SK-N-SH (cell line): Measurements from ENCODE around the gene KLF16. TPM values are rescaled to one million over a fixed set of nuclear protein-coding genes. Genes with fewer than 3 reads are reported as not detected.

Experiments
- CTCF ChIA-PET: fragments of 300-600, 350-600 bp; formaldehyde crosslinking; extraction: SDS; loops from one replicate; lab custom pipeline; 2021; lab: Yijun Ruan, JAX
- POLR2A ChIA-PET: fragments of 350-600 bp; sonication (Branson Sonifier 250); formaldehyde crosslinking; extraction: SDS; loops from one replicate; lab custom pipeline; 2020; ENCODE audit warnings: antibody characterized with exemption, inconsistent platforms; lab: Yijun Ruan, JAX
- DNase-seq: peaks from one replicate; pipeline ENCODE4 v3.0.0; 2012
- H2AFZ ChIP-seq: fragments of 200-600 bp; sonication (generic); 2 replicates; pipeline ENCODE4 v1.8.1; 2016; ENCODE audit warnings: antibody characterized with exemption, mild to moderate bottlenecking, low read depth
- H3F3A ChIP-seq: fragments of 200-600 bp; sonication (generic); replicated peaks from 2 replicates; pipeline ENCODE3; 2016; ENCODE audit warnings: antibody characterized with exemption, mild to moderate bottlenecking; ENCODE audit not compliant: insufficient read depth
- H3K27ac ChIP-seq, 2 experiments: fragments of 200-500 bp in 1 of 2; fragments of 200-600 bp in 1 of 2; sonication (Bioruptor generic) in 1 of 2; sonication (generic), shearing (Covaris generic) in 1 of 2; 2 replicates each; pipeline versions ENCODE4 v1.5.1 to v1.6.1; 2014 to 2016; ENCODE audit warnings: low read depth in 2 of 2, inconsistent platforms in 1 of 2, low read length in 1 of 2, mild to moderate bottlenecking in 1 of 2, mixed read lengths in 1 of 2
- H3K27me3 ChIP-seq: fragments of 200-600 bp; sonication (generic), shearing (Covaris generic); 2 replicates; pipeline ENCODE4 v1.6.1; 2016; ENCODE audit warnings: mixed run types; ENCODE audit not compliant: insufficient read depth
- H3K36me3 ChIP-seq, 2 experiments: fragments of 200-500 bp in 1 of 2; fragments of 200-600 bp in 1 of 2; sonication (Bioruptor generic) in 1 of 2; sonication (generic) in 1 of 2; replicated peaks in 1 of 2; 2 replicates each; pipeline versions ENCODE3 to v1.5.1; 2014 to 2016; ENCODE audit warnings: low read length in 1 of 2, mild to moderate bottlenecking in 1 of 2; ENCODE audit not compliant: insufficient read depth in 2 of 2, control insufficient read depth in 1 of 2
- H3K4me1 ChIP-seq, 2 experiments: fragments of 200-500 bp in 1 of 2; fragments of 200-600 bp in 1 of 2; sonication (Bioruptor generic) in 1 of 2; sonication (generic), shearing (Covaris generic) in 1 of 2; 2 replicates each; pipeline versions ENCODE4 v1.5.1 to v1.6.1; 2014 to 2016; ENCODE audit warnings: low read depth in 1 of 2, low read length in 1 of 2, mixed run types in 1 of 2; ENCODE audit not compliant: insufficient read depth in 2 of 2, control insufficient read depth in 1 of 2
- H3K4me2 ChIP-seq: fragments of 200-600 bp; sonication (generic), shearing (Covaris generic); 2 replicates; pipeline ENCODE4 v1.6.1; 2017; ENCODE audit warnings: mixed run types
- H3K4me3 ChIP-seq, 2 experiments: fragments of 200-500 bp in 1 of 2; fragments of 200-600 bp in 1 of 2; sonication (Bioruptor generic) in 1 of 2; sonication (generic), shearing (Covaris generic) in 1 of 2; 2 replicates each; pipeline versions ENCODE4 v1.5.1 to v1.8.1; 2014 to 2016; ENCODE audit warnings: low read depth in 2 of 2, inconsistent platforms in 1 of 2, low read length in 1 of 2, mild to moderate bottlenecking in 1 of 2, mixed read lengths in 1 of 2, moderate library complexity in 1 of 2
- H3K79me2 ChIP-seq: fragments of 200-600 bp; sonication (generic); 2 replicates; pipeline ENCODE4 v1.8.1; 2017; ENCODE audit warnings: mild to moderate bottlenecking; ENCODE audit not compliant: insufficient read depth
- H3K9ac ChIP-seq: fragments of 200-600 bp; sonication (generic); 2 replicates; pipeline ENCODE4 v1.6.1; 2017; ENCODE audit warnings: mixed run types
- H3K9me2 ChIP-seq: fragments of 200-600 bp; sonication (generic); 2 replicates; pipeline ENCODE4 v1.6.1; 2017; ENCODE audit warnings: mixed run types
- H3K9me3 ChIP-seq: fragments of 200-600 bp; sonication (generic); 2 replicates; pipeline ENCODE4 v1.6.1; 2017; ENCODE audit warnings: mixed run types, mild to moderate bottlenecking, moderate library complexity
- H4K20me1 ChIP-seq: fragments of 200-600 bp; sonication (generic); 2 replicates; pipeline ENCODE4 v1.6.1; 2017; ENCODE audit warnings: mild to moderate bottlenecking, mixed run types; ENCODE audit not compliant: insufficient read depth
- CHD2 ChIP-seq: fragments of 150-350 bp; IDR thresholded peaks from 2 replicates; pipeline ENCODE4 v1.6.1; 2018; ENCODE audit warnings: low read length; ENCODE audit not compliant: partially characterized antibody
- FOXJ3 ChIP-seq: sonication (generic); formaldehyde crosslinking; IDR thresholded peaks from 2 replicates; pipeline ENCODE4 v1.5.1; 2020; ENCODE audit warnings: mild to moderate bottlenecking, missing genetic modification reagents
- FOXM1 ChIP-seq: IDR thresholded peaks from 2 replicates; pipeline ENCODE4 v1.4.0; 2012; ENCODE audit warnings: low read depth, mild to moderate bottlenecking
- MEF2A ChIP-seq: IDR thresholded peaks from 2 replicates; pipeline ENCODE4 v1.4.0; 2012; ENCODE audit warnings: low read depth, borderline replicate concordance
- NFIC ChIP-seq: IDR thresholded peaks from 2 replicates; pipeline ENCODE4 v1.4.0; 2012; ENCODE audit warnings: borderline replicate concordance
- SIN3A ChIP-seq: IDR thresholded peaks from 2 replicates; pipeline ENCODE4 v1.6.1; 2012; ENCODE audit warnings: low read depth, mild to moderate bottlenecking, low read length, moderate library complexity, borderline replicate concordance
- TCF12 ChIP-seq: IDR thresholded peaks from 2 replicates; pipeline ENCODE4 v1.4.0; 2012
- WGBS: methylation state at CpG from one replicate; pipeline ENCODE4 v1.1.6; 2017; ENCODE audit warnings: low lambda C conversion rate; 5-methylcytosine and 5-hydroxymethylcytosine counted together
- polyA plus RNA-seq, 3 experiments: library from polyadenylated mRNA; depleted of rRNA; stranded (reverse); fragments of >200 nt; gene quantifications; 2 replicates each; pipeline ENCODE4 v1.2.3, GENCODE V29; 2012
- TF ChIP-seq, protein P1 (sequence below): IDR thresholded peaks from 2 replicates; pipeline ENCODE4 v1.4.0; 2012; ENCODE audit warnings: low read depth, borderline replicate concordance
- TF ChIP-seq, protein P2 (sequence below): fragments of 150-350 bp; IDR thresholded peaks from 2 replicates; pipeline ENCODE4 v1.6.1; 2017; ENCODE audit warnings: antibody characterized with exemption, low read length, low read depth, borderline replicate concordance
- TF ChIP-seq, protein P3 (sequence below): fragments of 150-350 bp; IDR thresholded peaks from 2 replicates; pipeline ENCODE4 v1.6.1; 2016; ENCODE audit warnings: mild to moderate bottlenecking, low read depth, low read length
- TF ChIP-seq, protein P4 (sequence below): IDR thresholded peaks from 2 replicates; pipeline ENCODE4 v1.4.0; 2012; ENCODE audit warnings: low read depth, borderline replicate concordance
- TF ChIP-seq, protein P5 (sequence below): IDR thresholded peaks from 2 replicates; pipeline ENCODE4; 2012
- TF ChIP-seq, protein P6 (sequence below): IDR thresholded peaks from 2 replicates; pipeline ENCODE4 v1.6.1; 2012; ENCODE audit warnings: mild to moderate bottlenecking, low read depth, low read length, moderate library complexity

The KLF16 gene
- polyA plus RNA-seq, 1 of the 3 experiments (the other 2 are of a cell fraction), result 16.1 TPM

DNA sequence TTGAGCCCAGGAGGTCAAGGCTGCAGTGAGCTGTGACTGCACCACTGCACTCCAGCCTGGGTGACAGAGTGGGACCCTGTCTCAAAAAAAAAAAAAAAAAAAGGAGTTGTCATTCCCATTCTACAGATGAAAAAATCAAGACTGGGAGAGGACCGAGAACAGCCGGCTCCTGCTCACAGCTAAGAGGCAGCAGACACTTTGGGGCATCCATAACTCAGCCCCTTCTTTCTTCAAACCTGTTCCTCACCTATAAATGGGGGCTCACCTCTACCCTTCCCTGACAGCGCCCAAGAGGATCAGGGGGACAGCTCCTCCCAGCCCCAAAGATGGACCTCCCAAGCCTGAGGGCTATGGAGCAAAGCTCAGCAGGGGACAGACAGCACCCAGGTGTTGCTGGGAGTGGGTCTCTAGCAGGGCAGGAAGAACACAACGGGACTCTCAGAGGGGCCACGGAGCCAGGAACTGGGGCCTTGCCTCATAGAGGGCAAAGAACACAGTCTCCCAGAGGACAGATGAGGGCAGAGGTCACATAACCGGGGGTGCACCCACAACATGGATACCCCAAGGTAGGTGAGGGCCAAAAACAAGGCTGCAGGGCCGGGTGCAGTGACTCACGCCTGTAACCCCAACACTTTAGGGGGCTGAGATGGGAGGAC lies 3.4 kb upstream of the KLF16 start:
- Histone ChIP-seq H3K27ac (no peak overlapping the region), H3K4me3 (no peak overlapping the region), H3K4me1 (peaks cover 3 to 7% of the 10 kb centered on the region in 2 experiments; a peak in 2 of 4 replicates), H3K4me2 (no peak overlapping the region), H3K36me3 (peaks cover 3% of the 10 kb centered on the region in 2 experiments), H3K27me3 (no peaks in the 10 kb centered on the region), H3F3A (peaks cover 13% of the 10 kb centered on the region), H4K20me1 (peaks cover 8% of the 10 kb centered on the region), H3K9ac (no peak overlapping the region), H2AFZ (no peak overlapping the region), H3K9me3 (no peaks in the 10 kb centered on the region), H3K9me2 (no peaks in the 10 kb centered on the region), H3K79me2 (peaks cover 64% of the 10 kb centered on the region)
- ChIA-PET POLR2A (interaction anchor here (0.6 to 1.3 kb wide), 2 partner anchors 8 to 917 kb away, joined by 3 read pairs; no protein-coding TSS in a partner anchor), CTCF (interaction anchor here (0.9 kb wide), 1 partner anchor 29 kb away, joined by 3 read pairs; no protein-coding TSS in a partner anchor)
- WGBS, result 97% methylated on average over 7 of the region's 8 CpGs
- DNase-seq, result no peak
- TF ChIP-seq, protein P1, sequence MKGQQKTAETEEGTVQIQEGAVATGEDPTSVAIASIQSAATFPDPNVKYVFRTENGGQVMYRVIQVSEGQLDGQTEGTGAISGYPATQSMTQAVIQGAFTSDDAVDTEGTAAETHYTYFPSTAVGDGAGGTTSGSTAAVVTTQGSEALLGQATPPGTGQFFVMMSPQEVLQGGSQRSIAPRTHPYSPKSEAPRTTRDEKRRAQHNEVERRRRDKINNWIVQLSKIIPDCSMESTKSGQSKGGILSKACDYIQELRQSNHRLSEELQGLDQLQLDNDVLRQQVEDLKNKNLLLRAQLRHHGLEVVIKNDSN, result no peak
- no peak for TF ChIP-seq FOXJ3 (CRISPR knock-in tag)
- no peak for TF ChIP-seq NFIC
- TF ChIP-seq, protein P2, sequence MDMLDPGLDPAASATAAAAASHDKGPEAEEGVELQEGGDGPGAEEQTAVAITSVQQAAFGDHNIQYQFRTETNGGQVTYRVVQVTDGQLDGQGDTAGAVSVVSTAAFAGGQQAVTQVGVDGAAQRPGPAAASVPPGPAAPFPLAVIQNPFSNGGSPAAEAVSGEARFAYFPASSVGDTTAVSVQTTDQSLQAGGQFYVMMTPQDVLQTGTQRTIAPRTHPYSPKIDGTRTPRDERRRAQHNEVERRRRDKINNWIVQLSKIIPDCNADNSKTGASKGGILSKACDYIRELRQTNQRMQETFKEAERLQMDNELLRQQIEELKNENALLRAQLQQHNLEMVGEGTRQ, result no peak
- TF ChIP-seq, protein P3, sequence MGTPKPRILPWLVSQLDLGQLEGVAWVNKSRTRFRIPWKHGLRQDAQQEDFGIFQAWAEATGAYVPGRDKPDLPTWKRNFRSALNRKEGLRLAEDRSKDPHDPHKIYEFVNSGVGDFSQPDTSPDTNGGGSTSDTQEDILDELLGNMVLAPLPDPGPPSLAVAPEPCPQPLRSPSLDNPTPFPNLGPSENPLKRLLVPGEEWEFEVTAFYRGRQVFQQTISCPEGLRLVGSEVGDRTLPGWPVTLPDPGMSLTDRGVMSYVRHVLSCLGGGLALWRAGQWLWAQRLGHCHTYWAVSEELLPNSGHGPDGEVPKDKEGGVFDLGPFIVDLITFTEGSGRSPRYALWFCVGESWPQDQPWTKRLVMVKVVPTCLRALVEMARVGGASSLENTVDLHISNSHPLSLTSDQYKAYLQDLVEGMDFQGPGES, result no peak
- no peak for TF ChIP-seq TCF12
- TF ChIP-seq CHD2, result no peak
- TF ChIP-seq, protein P4, sequence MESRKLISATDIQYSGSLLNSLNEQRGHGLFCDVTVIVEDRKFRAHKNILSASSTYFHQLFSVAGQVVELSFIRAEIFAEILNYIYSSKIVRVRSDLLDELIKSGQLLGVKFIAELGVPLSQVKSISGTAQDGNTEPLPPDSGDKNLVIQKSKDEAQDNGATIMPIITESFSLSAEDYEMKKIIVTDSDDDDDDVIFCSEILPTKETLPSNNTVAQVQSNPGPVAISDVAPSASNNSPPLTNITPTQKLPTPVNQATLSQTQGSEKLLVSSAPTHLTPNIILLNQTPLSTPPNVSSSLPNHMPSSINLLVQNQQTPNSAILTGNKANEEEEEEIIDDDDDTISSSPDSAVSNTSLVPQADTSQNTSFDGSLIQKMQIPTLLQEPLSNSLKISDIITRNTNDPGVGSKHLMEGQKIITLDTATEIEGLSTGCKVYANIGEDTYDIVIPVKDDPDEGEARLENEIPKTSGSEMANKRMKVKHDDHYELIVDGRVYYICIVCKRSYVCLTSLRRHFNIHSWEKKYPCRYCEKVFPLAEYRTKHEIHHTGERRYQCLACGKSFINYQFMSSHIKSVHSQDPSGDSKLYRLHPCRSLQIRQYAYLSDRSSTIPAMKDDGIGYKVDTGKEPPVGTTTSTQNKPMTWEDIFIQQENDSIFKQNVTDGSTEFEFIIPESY, result no peak
- TF ChIP-seq FOXM1, result no peak
- TF ChIP-seq SIN3A, result no peak
- TF ChIP-seq, protein P5, sequence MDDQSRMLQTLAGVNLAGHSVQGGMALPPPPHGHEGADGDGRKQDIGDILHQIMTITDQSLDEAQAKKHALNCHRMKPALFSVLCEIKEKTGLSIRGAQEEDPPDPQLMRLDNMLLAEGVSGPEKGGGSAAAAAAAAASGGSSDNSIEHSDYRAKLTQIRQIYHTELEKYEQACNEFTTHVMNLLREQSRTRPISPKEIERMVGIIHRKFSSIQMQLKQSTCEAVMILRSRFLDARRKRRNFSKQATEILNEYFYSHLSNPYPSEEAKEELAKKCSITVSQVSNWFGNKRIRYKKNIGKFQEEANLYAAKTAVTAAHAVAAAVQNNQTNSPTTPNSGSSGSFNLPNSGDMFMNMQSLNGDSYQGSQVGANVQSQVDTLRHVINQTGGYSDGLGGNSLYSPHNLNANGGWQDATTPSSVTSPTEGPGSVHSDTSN, result no peak
- TF ChIP-seq, protein P6, sequence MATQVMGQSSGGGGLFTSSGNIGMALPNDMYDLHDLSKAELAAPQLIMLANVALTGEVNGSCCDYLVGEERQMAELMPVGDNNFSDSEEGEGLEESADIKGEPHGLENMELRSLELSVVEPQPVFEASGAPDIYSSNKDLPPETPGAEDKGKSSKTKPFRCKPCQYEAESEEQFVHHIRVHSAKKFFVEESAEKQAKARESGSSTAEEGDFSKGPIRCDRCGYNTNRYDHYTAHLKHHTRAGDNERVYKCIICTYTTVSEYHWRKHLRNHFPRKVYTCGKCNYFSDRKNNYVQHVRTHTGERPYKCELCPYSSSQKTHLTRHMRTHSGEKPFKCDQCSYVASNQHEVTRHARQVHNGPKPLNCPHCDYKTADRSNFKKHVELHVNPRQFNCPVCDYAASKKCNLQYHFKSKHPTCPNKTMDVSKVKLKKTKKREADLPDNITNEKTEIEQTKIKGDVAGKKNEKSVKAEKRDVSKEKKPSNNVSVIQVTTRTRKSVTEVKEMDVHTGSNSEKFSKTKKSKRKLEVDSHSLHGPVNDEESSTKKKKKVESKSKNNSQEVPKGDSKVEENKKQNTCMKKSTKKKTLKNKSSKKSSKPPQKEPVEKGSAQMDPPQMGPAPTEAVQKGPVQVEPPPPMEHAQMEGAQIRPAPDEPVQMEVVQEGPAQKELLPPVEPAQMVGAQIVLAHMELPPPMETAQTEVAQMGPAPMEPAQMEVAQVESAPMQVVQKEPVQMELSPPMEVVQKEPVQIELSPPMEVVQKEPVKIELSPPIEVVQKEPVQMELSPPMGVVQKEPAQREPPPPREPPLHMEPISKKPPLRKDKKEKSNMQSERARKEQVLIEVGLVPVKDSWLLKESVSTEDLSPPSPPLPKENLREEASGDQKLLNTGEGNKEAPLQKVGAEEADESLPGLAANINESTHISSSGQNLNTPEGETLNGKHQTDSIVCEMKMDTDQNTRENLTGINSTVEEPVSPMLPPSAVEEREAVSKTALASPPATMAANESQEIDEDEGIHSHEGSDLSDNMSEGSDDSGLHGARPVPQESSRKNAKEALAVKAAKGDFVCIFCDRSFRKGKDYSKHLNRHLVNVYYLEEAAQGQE, result no peak
- TF ChIP-seq MEF2A, result no peak
